ENCODE results near the gene TERB1.

GRCh38 chr16:66844009-66844341 is 42.6 kb upstream of the TERB1 start:
- no peak for TF ChIP-seq CTCF (IDR thresholded peaks at IDR 0.05)
- TF ChIP-seq CREB1 (CRISPR knock-in tag; IDR thresholded peaks at IDR 0.05), result no peak
- no peak for TF ChIP-seq SMAD3 (CRISPR knock-in tag; IDR thresholded peaks at IDR 0.05; ENCODE audit: borderline replicate concordance)
- TF ChIP-seq E2F5 (CRISPR knock-in tag; IDR thresholded peaks at IDR 0.05), result no peak
- TF ChIP-seq HMGXB4 (CRISPR knock-in tag; IDR thresholded peaks at IDR 0.05), result no peak
- TF ChIP-seq TP53 (CRISPR knock-in tag; IDR thresholded peaks at IDR 0.05), result no peak
- no peak for TF ChIP-seq FOXJ3 (CRISPR knock-in tag; IDR thresholded peaks at IDR 0.05; ENCODE audit: borderline replicate concordance)
- no peak for TF ChIP-seq NR2C2 (CRISPR knock-in tag; IDR thresholded peaks at IDR 0.05)
- TF ChIP-seq USF2 (CRISPR knock-in tag; IDR thresholded peaks at IDR 0.05), result no peak
- no peak for TF ChIP-seq PRDM15 (CRISPR knock-in tag; IDR thresholded peaks at IDR 0.05)
- no peak for TF ChIP-seq GTF2I (CRISPR knock-in tag; conservative IDR thresholded peaks at IDR 0.05)

Data from WTC11 (cell line).